K562 (cell line): ENCODE results near the gene SCG5. TPM values are rescaled to one million over a fixed set of nuclear protein-coding genes. Genes with fewer than 3 reads are reported as not detected.

ENCODE experiments used
- ATAC-seq: fragments of 200-7000 bp; cut with Tn5 transposase; 3 replicates; pipeline ENCODE4 v1.9.1; 2020; ENCODE audit warnings: moderate library complexity
- BruUV-seq: library from RNA; stranded (reverse); fragments of 400-500 nt; replicated peaks from 2 replicates; lab custom pipeline; 2021; lab: Mats Ljungman, UMichigan
- CTCF ChIA-PET: fragments of 300-600 bp; formaldehyde crosslinking; extraction: SDS; loops from one replicate; lab custom pipeline; 2021; ENCODE audit warnings: low intra/inter-chr PET ratio; lab: Yijun Ruan, JAX
- POLR2A ChIA-PET: fragments of 300-600, 350-650 bp; sonication (Branson Sonifier 250); formaldehyde crosslinking; extraction: SDS; loops from one replicate; lab custom pipeline; 2021; ENCODE audit warnings: antibody characterized with exemption, inconsistent platforms; lab: Yijun Ruan, JAX
- DNase-seq, 4 experiments: peaks; one replicate each; pipeline versions ENCODE4 v3.0.0 to v3.0.0-alpha.2; 2011 to 2018; ENCODE audit warnings: low spot score in 3 of 4, mixed read lengths in 3 of 4; ENCODE audit errors: extremely low read depth in 1 of 4
- FAIRE-seq: peaks from 2 replicates; lab custom pipeline; 2011; peaks lifted over from hg19 to GRCh38; lab: Jason Lieb, UNC
- H2AFZ ChIP-seq: 2 replicates; pipeline ENCODE4 v1.6.0; 2011; ENCODE audit warnings: low read depth, low read length, control low read depth, inconsistent platforms
- H3K27ac ChIP-seq: fragments of 200-600 bp; 3 replicates; pipeline ENCODE4 v1.8.0; 2011; ENCODE audit warnings: low read depth, mild to moderate bottlenecking, control low read depth, inconsistent platforms, low read length, moderate library complexity, mixed read lengths; ENCODE audit errors: extremely low read depth
- H3K27me3 ChIP-seq, 2 experiments: fragments of 300-600 bp in 1 of 2; 2 replicates in 1 of 2; 3 replicates in 1 of 2; pipeline versions ENCODE4 v1.6.0 to v1.8.0; 2011; ENCODE audit warnings: inconsistent platforms in 2 of 2, low read length in 2 of 2, mild to moderate bottlenecking in 1 of 2, mixed read lengths in 1 of 2, moderate library complexity in 1 of 2; ENCODE audit not compliant: control insufficient read depth in 2 of 2, insufficient read depth in 2 of 2
- H3K36me3 ChIP-seq: fragments of 300-600 bp; 3 replicates; pipeline ENCODE4 v1.8.0; 2011; ENCODE audit warnings: mild to moderate bottlenecking, low read length, inconsistent platforms; ENCODE audit not compliant: control insufficient read depth, insufficient read depth
- H3K4me1 ChIP-seq, 2 experiments: fragments of 200-600 bp in 1 of 2; replicated peaks in 1 of 2; 2 replicates in 1 of 2; 3 replicates in 1 of 2; pipeline versions ENCODE4 v1.5.1 to v1.8.0; 2011; ENCODE audit warnings: inconsistent platforms in 2 of 2, low read length in 2 of 2, mild to moderate bottlenecking in 1 of 2, mixed read lengths in 1 of 2, moderate library complexity in 1 of 2; ENCODE audit not compliant: control insufficient read depth in 2 of 2, insufficient read depth in 2 of 2
- H3K4me2 ChIP-seq: 2 replicates; pipeline ENCODE4 v1.6.1; 2011; ENCODE audit warnings: low read length, control low read depth, inconsistent platforms, mixed read lengths; ENCODE audit not compliant: insufficient read depth
- H3K4me3 ChIP-seq: fragments of 200-600 bp; sonication (generic), shearing (Covaris generic); 2 replicates; pipeline ENCODE4 v1.5.1; 2016; ENCODE audit warnings: control low read depth, inconsistent platforms
- H3K79me2 ChIP-seq: fragments of 200-600 bp; 3 replicates; pipeline ENCODE4 v1.8.0; 2011; ENCODE audit warnings: low read length, inconsistent platforms; ENCODE audit not compliant: control insufficient read depth, insufficient read depth
- H3K9ac ChIP-seq, 2 experiments: 2 replicates each; pipeline versions ENCODE4 v1.6.0 to v1.6.1; 2011; ENCODE audit warnings: low read depth in 2 of 2, low read length in 2 of 2, control low read depth in 1 of 2, inconsistent platforms in 1 of 2, mild to moderate bottlenecking in 1 of 2, mixed read lengths in 1 of 2; ENCODE audit not compliant: insufficient read depth in 1 of 2
- H3K9me1 ChIP-seq: one replicate; pipeline ENCODE4 v1.6.0; 2011; ENCODE audit warnings: inconsistent platforms, mild to moderate bottlenecking, low read length, moderate library complexity; ENCODE audit not compliant: control insufficient read depth, insufficient read depth
- H3K9me3 ChIP-seq: replicated peaks from 2 replicates; pipeline ENCODE4 v1.5.1; 2011; ENCODE audit warnings: low read depth, low read length, inconsistent platforms; ENCODE audit not compliant: control insufficient read depth, insufficient read depth
- H4K20me1 ChIP-seq: replicated peaks from 2 replicates; pipeline ENCODE4 v1.6.1; 2011; ENCODE audit warnings: low read length, inconsistent platforms, mixed read lengths; ENCODE audit not compliant: control insufficient read depth, insufficient read depth
- ATF6 ChIP-seq: sonication (generic); formaldehyde crosslinking; IDR thresholded peaks from 2 replicates; pipeline ENCODE4 v1.4.0; 2020; ENCODE audit warnings: mild to moderate bottlenecking, missing genetic modification reagents
- BRF2 ChIP-seq: IDR thresholded peaks from 3 replicates; pipeline ENCODE4 v1.6.1; 2011; ENCODE audit warnings: borderline replicate concordance, mild to moderate bottlenecking; ENCODE audit not compliant: insufficient read length, insufficient read depth
- CBX1 ChIP-seq: sonication (generic); IDR thresholded peaks from 2 replicates; pipeline ENCODE4 v1.6.1; 2016; ENCODE audit warnings: antibody characterized with exemption, low read depth, mild to moderate bottlenecking
- EHMT2 ChIP-seq: fragments of 450-650 bp; IDR thresholded peaks from 2 replicates; pipeline ENCODE4 v1.6.1; 2018; ENCODE audit warnings: antibody characterized with exemption
- HLTF ChIP-seq: fragments of 450-650 bp; IDR thresholded peaks from 2 replicates; pipeline ENCODE4 v1.6.1; 2016
- MTA1 ChIP-seq: fragments of 450-650 bp; IDR thresholded peaks from 2 replicates; pipeline ENCODE4 v1.6.1; 2017; ENCODE audit warnings: borderline replicate concordance
- SPI1 ChIP-seq: IDR thresholded peaks from 2 replicates; pipeline ENCODE4 v1.6.1; 2011; ENCODE audit warnings: low read depth, low read length, control low read depth, borderline replicate concordance
- TFAM ChIP-seq: fragments of 250-450 bp; sonication (Bioruptor Pico); conservative IDR thresholded peaks from 2 replicates; pipeline ENCODE4 v1.5.0; 2021; ENCODE audit warnings: mild to moderate bottlenecking, moderate library complexity
- ZSCAN32 ChIP-seq: fragments of 450-650 bp; formaldehyde crosslinking; IDR thresholded peaks from 2 replicates; pipeline ENCODE4 v1.4.0; 2020; ENCODE audit warnings: mild to moderate bottlenecking, moderate library complexity
- WGBS: fragments of 100-300 bp; shearing (Covaris generic); methylation state at CpG from one replicate; pipeline ENCODE4 v1.1.6; 2016; ENCODE audit warnings: low coverage, mixed read lengths; ENCODE audit not compliant: insufficient coverage; ENCODE audit errors: missing lambda C conversion rate; 5-methylcytosine and 5-hydroxymethylcytosine counted together
- in situ Hi-C: fragments of 300-500 bp; cut with MboI; formaldehyde crosslinking; loops from 4 replicates; pipeline ENCODE4 v1.15.0; 2018; ENCODE audit warnings: inconsistent platforms, mixed read lengths
- intact Hi-C: fragments of 100-400 bp; cut with micrococcal nuclease; formaldehyde crosslinking; loops from 2 replicates; pipeline ENCODE4 v1.14.2; 2022
- polyA plus RNA-seq, 8 experiments: library from polyadenylated mRNA; depleted of rRNA in 4 of 8; stranded (reverse) in 5 of 8; unstranded in 3 of 8; fragments of >200 nt; fragmentation: Nextera tagmentation in 2 of 8; fragmentation: Illumina TruSeq in 1 of 8; extraction: Ambion mirVana in 2 of 8; extraction: Trizol in 1 of 8; gene quantifications; 2 replicates each; pipeline versions ENCODE4 v1.2.1 to v1.2.3, GENCODE V29; 2011 to 2014; ENCODE audit warnings: inconsistent platforms in 1 of 8, missing spikeins in 1 of 8
- total RNA-seq, 7 experiments: library from RNA; depleted of rRNA in 6 of 7; stranded (reverse); fragments of >200 nt in 6 of 7; fragmentation: Illumina TruSeq in 2 of 7; extraction: Trizol in 2 of 7; gene quantifications; 2 replicates each; pipeline versions ENCODE4 v1.2.1 to v1.2.3, GENCODE V29; 2011 to 2021; ENCODE audit warnings: low replicate concordance in 1 of 7

Gene SCG5
- total and polyA plus RNA-seq, 9 of the 15 experiments (the other 6 are each of a cell fraction or from before 2014, with no cell fraction given): 0.06 to 0.76 (median 0.28) TPM; not detected in 2

GRCh38 chr15:32707436-32707835, 65.9 kb downstream of the SCG5 start (continued):
- TF ChIP-seq TFAM: no peak
- TF ChIP-seq HLTF: no peak
- no peak for TF ChIP-seq ZSCAN32 (CRISPR knock-in tag)
- TF ChIP-seq BRF2: no peak

- ChIA-PET CTCF (no interaction called here), POLR2A (no interaction called here)
- DNase-seq (no peak), ATAC-seq (no peak), FAIRE-seq (no peak)
- Histone ChIP-seq H3K4me2 (no peak overlapping the region), H3K79me2 (no peaks in the 10 kb centered on the region), H4K20me1 (no peaks in the 10 kb centered on the region), H2AFZ (no peak overlapping the region), H3K4me1 (no peaks in the 10 kb centered on the region), H3K27me3 (peaks cover 0 to 4% of the 10 kb centered on the region in 2 experiments; a peak in 2 of 5 replicates), H3K9ac (no peak overlapping the region), H3K4me3 (no peak overlapping the region), H3K27ac (no peak overlapping the region), H3K9me3 (no peaks in the 10 kb centered on the region), H3K36me3 (no peaks in the 10 kb centered on the region), H3K9me1 (no peaks in the 10 kb centered on the region)
- intact Hi-C loops (no loop called here), in situ Hi-C loops (no loop called here)
- WGBS: under 1% methylated on average over 9 of the region's 9 CpGs
- BruUV-seq: no TSS peak
- no peak for TF ChIP-seq SPI1
- TF ChIP-seq MTA1: no peak
- TF ChIP-seq EHMT2: no peak
- TF ChIP-seq ATF6 (CRISPR knock-in tag): no peak
- TF ChIP-seq CBX1: no peak
These were observed 68.0 kb downstream of the SCG5 start for GRCh38 chr15:32709295-32710033.
